Activated naive CD4-positive, alpha-beta T cell treated with anti-CD3 and anti-CD28 coated beads, Interleukin-2, amount 50 U/mL, for 16 hours (primary cell): Measurements from ENCODE around the gene ABCA10.
"Not testable (repeated sequence)": the region's sequence is repeated elsewhere in the genome, so short reads cannot be mapped to it uniquely, and the experiment has no call there.

Experiments used
- DNase-seq: peaks from one replicate; pipeline ENCODE4 v3.0.0-alpha.2; 2020

The ABCA10 gene

GRCh38 chr17:69228576-69228975 lies at the start of gene ABCA10:
ABCA10 (minus strand) TSS chr17:69228824; CDS start chr17:69225358, 3,466 bp downstream.
- DNase-seq = no peak

DNA sequence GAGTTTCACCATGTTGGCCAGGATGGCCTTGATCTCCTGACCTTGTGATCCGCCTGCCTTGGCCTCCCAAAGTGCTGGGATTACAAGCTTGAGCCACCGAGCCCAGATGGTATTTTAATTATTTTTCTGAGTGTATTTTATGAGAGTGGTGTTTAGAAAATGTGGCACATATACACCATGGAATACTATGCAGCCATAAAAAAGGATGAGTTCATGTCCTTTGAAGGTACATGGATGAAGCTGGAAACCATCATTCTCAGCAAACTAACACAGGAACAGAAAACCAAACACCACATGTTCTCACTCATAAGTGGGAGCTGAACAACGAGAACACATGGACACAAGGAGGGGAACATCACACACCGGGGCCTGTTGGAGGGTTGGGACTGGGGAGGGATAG lies 47.7 kb upstream of the ABCA10 start:
- DNase-seq = not testable (repeated sequence)

DNA sequence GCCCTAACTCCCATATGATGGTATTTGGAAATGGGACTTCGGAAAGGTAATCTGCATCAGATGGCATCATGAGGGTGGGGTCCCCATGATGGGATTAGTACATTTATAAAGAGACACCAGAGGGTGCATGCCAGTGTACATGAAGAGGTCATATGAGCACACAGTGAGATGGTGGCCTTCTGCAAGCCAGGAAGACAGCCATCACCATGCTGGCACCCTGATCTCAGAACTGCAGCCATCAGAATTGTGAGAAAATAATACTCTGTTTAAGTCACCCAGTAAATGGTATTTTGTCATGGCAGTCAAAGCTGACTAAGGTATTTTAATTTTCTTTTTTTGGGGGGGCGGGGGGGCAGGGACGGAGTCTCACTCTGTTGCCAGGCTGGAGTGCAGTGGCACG lies 47.1 kb upstream of the ABCA10 start:
- no peak for DNase-seq

- no peak for DNase-seq
These were observed 42.4 kb upstream of the ABCA10 start for GRCh38 chr17:69271023-69271422.

- DNase-seq = no peak
These were observed 40.7 kb upstream of the ABCA10 start for GRCh38 chr17:69269131-69269998.

DNA sequence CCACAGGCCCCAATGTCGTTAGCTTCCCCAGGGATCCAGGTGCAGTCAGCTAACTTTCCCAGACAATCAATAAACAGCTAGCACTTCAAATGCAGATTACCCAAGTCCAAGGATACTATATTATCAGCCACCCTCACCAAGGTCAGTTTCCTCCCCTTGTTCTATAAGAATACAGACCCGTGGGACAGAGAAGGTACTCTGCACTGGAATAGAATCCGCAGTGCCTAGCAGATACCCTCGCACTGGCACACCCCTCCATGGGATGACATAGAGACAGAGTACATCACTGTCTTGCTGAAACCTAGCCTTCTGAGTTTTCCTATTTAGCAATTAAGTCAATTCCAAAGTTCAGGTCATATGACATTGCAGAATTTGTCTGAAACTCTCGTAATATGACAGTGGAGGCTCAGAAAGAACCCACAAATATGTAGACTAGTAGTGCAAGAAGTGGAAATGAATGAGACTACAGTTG lies 40.0 kb upstream of the ABCA10 start:
- DNase-seq = no peak

DNA sequence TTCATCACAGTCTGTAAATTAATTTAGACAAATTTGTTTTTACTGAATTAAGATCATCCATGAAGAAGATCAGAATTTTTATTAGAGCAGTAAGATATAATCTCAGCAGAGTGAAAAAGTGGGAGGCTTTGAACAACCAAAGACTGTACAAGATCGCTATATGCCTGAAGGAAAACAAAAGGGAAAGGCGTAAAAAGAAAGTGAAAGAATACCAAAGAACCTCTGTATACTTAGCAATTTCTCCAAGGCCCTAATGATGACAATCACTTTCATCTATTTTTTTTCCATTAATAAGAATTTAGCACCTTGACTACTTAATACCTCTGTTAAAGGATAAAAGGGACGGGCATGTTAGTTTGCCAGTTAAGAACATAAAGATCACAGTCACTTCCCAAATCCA lies 38.6 kb upstream of the ABCA10 start:
- DNase-seq = no peak

GRCh38 chr17:69265873-69266272 lies 37.2 kb upstream of the ABCA10 start:
- DNase-seq = no peak

GRCh38 chr17:69254187-69254586 lies 25.6 kb upstream of the ABCA10 start:
- no peak for DNase-seq

- no peak for DNase-seq
These were observed 22.0 kb upstream of the ABCA10 start for GRCh38 chr17:69250641-69251040.

DNA sequence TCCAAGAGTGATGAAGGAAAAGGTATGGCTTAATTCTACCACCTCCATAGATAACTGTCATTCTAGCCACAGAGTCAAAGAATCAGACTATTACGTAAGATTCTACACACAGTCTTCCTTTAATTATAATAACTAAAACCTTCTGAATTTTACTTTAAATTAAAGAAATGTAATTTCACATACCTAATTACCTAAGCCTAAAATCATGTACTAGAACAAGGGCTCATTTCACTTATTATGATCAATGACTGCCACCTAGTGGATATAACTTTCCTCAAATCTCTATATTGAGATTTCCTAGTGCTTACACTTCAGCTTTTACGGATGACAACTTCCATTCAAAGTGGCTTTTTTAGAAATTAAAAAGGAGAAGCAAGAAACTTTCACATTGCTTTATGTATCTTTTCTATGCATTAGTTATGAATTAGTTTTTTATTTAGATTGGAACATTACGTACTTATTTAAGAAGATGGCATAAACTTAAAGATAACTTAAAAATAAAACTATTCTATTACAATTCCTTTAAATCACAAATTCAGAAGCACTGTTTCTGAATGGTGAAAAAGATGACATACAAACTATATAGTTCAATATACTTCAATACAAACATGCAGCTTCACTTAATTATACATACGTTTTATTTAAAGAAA lies 18.2 kb upstream of the ABCA10 start:
- no peak for DNase-seq

DNA sequence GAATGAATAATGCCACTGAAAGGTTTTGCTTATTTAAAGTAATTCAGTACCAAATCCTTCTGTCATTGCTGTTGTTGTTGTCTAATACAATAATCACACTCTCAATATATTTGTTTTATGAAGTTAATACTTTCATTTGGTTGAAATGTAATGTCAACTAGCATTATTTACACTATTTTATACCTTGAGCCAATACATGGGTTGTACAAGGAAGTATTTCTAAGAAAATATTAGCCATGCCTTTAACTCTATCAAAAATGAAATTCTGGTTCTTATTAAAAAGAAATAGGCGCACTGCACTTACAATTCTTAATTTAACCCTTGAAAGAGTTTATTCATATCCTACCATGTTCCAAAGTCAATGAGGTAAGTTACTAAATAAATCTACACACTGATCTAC lies 17.6 kb upstream of the ABCA10 start:
- no peak for DNase-seq

- DNase-seq = no peak
These were observed 17.0 kb upstream of the ABCA10 start for GRCh38 chr17:69245617-69246016.

DNA sequence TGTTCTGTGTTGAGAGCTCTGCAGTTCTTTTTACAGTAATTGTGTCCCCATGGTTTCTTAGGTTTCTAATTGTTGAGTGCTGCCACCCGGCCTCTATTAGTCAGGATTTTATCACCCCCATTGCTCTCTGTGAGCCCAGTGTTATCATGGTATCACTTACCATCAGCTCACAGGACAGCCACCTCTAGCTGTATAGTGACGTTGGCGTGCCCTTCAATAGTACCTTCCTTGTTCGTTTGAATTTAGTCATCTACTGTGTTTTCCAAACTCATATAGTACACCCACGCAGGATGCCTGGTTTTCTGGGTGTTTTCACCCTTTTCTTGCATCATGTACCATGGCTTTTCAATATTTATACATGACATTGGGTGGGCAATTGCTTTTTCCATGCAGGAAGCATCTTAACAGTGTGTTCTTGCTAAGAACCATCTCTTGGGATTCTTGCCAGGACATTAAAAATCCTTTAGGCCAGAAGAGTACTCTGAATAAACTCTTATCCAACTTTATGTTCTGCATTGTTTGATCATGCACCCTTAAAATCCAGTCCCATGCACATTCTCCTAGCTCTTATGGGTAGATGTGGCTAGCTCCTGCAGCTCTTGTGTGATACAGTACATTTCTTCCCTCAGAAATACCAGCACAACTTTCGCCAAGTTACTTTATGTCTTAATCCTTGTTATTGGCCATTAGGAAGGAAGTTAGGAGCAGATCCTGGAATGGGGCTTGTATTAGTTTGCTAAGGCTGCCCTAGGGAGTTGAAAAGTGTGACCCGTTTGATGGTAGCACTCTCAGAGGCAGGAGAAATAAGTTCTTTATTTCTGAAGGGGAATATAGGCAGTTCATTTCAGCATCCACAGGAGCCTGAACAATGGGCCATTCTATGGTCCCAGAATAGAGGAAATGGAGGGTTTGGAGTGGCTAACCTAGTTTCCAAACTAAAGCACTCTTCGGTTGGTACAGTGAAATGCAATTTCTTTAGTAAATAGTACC lies 11.3 kb upstream of the ABCA10 start:
- DNase-seq = no peak

DNA sequence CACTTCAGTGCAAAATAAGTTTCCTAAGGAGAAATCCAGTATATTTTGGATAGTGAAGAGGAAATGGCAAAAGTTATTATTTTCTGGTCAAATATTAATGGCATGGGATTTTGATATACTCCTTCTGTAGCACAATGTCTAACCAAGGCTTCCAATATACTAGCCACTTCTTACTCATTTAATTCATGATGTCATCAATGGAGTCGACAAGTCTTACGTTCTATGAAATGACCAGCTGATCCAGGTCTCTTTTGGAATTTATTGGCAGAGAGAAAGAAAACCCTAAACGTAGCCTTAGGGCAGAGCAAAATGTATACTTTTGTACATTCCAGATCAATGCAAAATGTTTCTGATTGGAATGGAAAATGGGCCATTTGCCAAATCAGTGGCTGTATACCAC lies 8.3 kb upstream of the ABCA10 start:
- DNase-seq = no peak

DNA sequence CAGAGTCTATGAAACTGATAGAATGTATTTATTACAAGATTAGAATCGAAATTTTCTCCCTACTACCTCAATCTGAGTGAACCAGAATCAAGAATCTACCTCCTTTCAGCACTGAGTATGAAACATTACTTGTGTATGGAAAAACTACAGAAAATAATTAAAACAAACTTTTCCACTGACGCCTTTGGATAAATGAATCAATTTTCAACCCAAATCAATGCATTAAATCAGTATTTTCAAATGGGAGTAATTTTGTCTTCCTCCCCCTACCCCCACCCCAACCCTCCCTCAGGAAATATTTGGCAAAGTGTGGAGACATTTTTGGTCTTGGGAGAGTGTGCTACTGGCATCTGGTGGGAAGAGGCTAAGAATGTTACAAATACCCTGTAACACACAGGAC lies 7.8 kb upstream of the ABCA10 start:
- no peak for DNase-seq

DNA sequence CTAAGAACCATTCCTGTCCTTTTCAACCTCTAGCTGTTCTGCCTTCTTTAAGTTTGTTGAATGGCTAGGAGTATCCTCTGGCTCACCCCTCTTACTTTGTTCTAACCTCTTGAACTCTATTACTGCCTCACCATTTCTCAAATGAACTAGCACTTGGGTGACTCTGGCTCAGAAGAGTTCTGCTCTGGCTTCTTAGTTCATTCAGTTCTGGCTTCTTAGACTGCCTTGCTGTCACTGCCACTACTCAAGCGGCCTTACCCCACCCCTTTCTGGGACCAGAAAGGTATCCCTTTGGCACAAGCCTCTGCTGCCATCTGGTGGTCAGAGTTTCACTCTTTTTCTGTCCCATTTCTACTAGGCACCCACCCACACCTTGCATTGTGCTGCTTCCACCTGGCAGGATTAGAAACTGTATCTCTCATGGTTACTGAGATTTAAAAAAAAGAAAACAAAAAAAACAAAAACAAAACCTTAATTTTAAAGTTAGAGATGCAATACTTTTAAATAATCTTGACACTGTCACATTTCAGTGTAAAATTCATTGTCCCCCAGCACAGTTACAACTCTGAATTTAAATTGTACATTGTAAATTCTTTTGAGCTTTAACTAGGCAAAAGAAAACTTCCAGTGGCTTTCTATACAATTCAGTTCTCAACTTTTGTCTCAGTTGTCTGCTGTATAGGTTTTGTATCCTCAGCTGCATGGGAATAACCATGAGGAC lies 6.9 kb upstream of the ABCA10 start:
- DNase-seq = peak; percentile 53

- DNase-seq = no peak
These were observed 4.0 kb upstream of the ABCA10 start for GRCh38 chr17:69232650-69233049.

- DNase-seq = no peak
These were observed 2.9 kb upstream of the ABCA10 start for GRCh38 chr17:69231521-69231920.

GRCh38 chr17:69230939-69231338 lies 2.3 kb upstream of the ABCA10 start:
- no peak for DNase-seq

DNA sequence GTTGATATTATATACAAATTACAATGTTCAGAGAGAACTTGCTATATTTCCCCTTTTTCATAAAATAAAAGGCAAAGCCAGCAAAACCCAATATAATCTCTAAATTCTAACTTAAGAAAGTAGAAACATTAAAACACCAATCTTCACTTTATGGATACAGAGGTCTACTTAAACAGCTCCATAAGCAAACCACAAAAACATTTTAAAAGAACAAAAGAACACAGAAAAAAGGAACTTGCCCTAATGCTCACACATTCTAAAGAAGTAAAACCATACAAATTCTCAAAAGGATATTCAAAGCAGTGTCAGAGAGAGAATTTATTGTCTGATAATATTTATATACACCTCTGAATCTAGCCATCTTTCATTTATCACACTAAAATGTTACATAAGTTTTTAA lies 606 bp downstream of the ABCA10 start:
- no peak for DNase-seq

DNA sequence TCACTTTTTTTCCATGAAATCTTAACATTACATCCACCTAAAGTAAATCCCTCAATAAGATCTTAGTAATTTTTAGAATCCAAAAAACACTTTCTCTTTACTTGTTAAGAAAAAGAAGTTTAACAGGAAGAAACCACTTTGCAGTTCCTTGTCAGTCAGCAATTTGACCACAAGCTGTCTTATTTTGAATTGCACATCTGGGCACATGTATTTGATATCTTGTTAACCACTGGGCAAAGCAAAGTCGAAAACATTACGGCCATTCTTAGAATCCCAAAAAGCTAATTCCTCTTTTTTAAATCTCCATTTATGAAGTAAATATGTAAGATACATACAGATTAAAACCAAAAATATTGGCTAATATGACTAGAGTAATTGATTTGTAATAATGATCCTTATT lies 1.1 kb downstream of the ABCA10 start:
- no peak for DNase-seq
